Subcutaneous adipose tissue (tissue), 4 donors: ENCODE data around the gene NELFB. TPM values are rescaled to one million over a fixed set of nuclear protein-coding genes. Genes with fewer than 3 reads are reported as not detected.

Experiments
- CTCF ChIP-seq: fragments of 450-650 bp; IDR thresholded peaks from one replicate; pipeline ENCODE4 v1.5.1; 2016; ENCODE audit warnings: low read depth, mild to moderate bottlenecking, control low read depth, antibody characterized with exemption, moderate library complexity
- total RNA-seq, 4 donors: library from RNA; depleted of rRNA; stranded (reverse); fragments of >200 nt; gene quantifications; one replicate each; pipeline ENCODE4 v1.1.0, GENCODE V29; 2016

The NELFB gene
- total RNA-seq, 4 donors from 2014 or later: 19.4 to 37.0 (median 30.8) TPM

GRCh38 chr9:137229903-137230704, 25.0 kb upstream of the NELFB start:
- TF ChIP-seq CTCF: no peak

- TF ChIP-seq CTCF: no peak
These were observed 24.3 kb upstream of the NELFB start, which contains the start of gene SLC34A3 for GRCh38 chr9:137230705-137231371. TSS of gene SLC34A3 (plus strand) at chr9:137230901. CDS start at chr9:137231703, 802 bp downstream.

- TF ChIP-seq CTCF: no peak
These were observed 23.6 kb upstream of the NELFB start for GRCh38 chr9:137231372-137232039.

- TF ChIP-seq CTCF: no peak
These were observed 23.0 kb upstream of the NELFB start for GRCh38 chr9:137232101-137232500.

GRCh38 chr9:137232510-137232909, 22.6 kb upstream of the NELFB start:
- TF ChIP-seq CTCF: no peak

GRCh38 chr9:137233143-137233980, 21.8 kb upstream of the NELFB start:
- TF ChIP-seq CTCF: no peak
